ENCODE results near the gene PRRX2. TPM values are rescaled to one million over a fixed set of nuclear protein-coding genes. Genes with fewer than 3 reads are reported as not detected.

Gene PRRX2
- total RNA-seq, 2 donors from 2014 or later = 3.3 to 6.1 TPM

GRCh38 chr9:129697656-129698253, 32.3 kb downstream of the PRRX2 start:
- DNase-seq (peak; percentile 49 to 56), ATAC-seq (replicated peaks in 1 of 2) (peak; percentile 74 to 79)
- peak overlapping the region; percentile 73 for H3K27ac Mint-ChIP-seq
- H3K9me3 Mint-ChIP-seq = no peaks in the 10 kb centered on the region
- no peaks in the 10 kb centered on the region for H3K36me3 Mint-ChIP-seq (ENCODE audit: insufficient read depth in 2 of 2)
- peaks cover 5% of the 10 kb centered on the region for H3K4me1 Mint-ChIP-seq (ENCODE audit: low read depth)
- H3K4me3 Mint-ChIP-seq = peak overlapping the region; percentile 70 to 72
- peaks cover 34% of the 10 kb centered on the region for H3K27me3 Mint-ChIP-seq (ENCODE audit: low read depth)

GRCh38 chr9:129698254-129698757, 32.9 kb downstream of the PRRX2 start:
- Mint-ChIP-seq H3K4me1 (ENCODE audit: low read depth) (peaks cover 5% of the 10 kb centered on the region), H3K27ac (no peak overlapping the region), H3K27me3 (ENCODE audit: low read depth) (peaks cover 34% of the 10 kb centered on the region), H3K4me3 (peak overlapping the region; percentile 70 to 72), H3K36me3 (ENCODE audit: insufficient read depth in 2 of 2) (no peaks in the 10 kb centered on the region), H3K9me3 (no peaks in the 10 kb centered on the region)
- ATAC-seq (replicated peaks in 1 of 2) (peak; percentile 16 to 22), DNase-seq (peak in 1 of 2 donors; percentile 26)

GRCh38 chr9:129701054-129701453, 35.6 kb downstream of the PRRX2 start:
- Mint-ChIP-seq H3K9me3 (no peaks in the 10 kb centered on the region), H3K4me1 (ENCODE audit: low read depth) (peaks cover 5% of the 10 kb centered on the region), H3K36me3 (ENCODE audit: insufficient read depth in 2 of 2) (no peaks in the 10 kb centered on the region), H3K27ac (no peak overlapping the region), H3K27me3 (ENCODE audit: low read depth) (peaks cover 13% of the 10 kb centered on the region), H3K4me3 (no peak overlapping the region)
- no peak for ATAC-seq (replicated peaks in 1 of 2)
- DNase-seq = no peak

- ATAC-seq (replicated peaks in 1 of 2) (no peak), DNase-seq (no peak)
- Mint-ChIP-seq H3K36me3 (ENCODE audit: insufficient read depth in 2 of 2) (no peaks in the 10 kb centered on the region), H3K4me3 (no peak overlapping the region), H3K27ac (no peak overlapping the region), H3K9me3 (no peaks in the 10 kb centered on the region), H3K4me1 (ENCODE audit: low read depth) (peaks cover 5% of the 10 kb centered on the region), H3K27me3 (ENCODE audit: low read depth) (peaks cover 12% of the 10 kb centered on the region)
Observed at GRCh38 chr9:129701549-129701948, 36.1 kb downstream of the PRRX2 start.

- Mint-ChIP-seq H3K4me3 (no peak overlapping the region), H3K36me3 (ENCODE audit: insufficient read depth in 2 of 2) (no peaks in the 10 kb centered on the region), H3K4me1 (ENCODE audit: low read depth) (no peaks in the 10 kb centered on the region), H3K27me3 (ENCODE audit: low read depth) (peaks cover 6% of the 10 kb centered on the region), H3K9me3 (no peaks in the 10 kb centered on the region), H3K27ac (no peak overlapping the region)
- ATAC-seq (replicated peaks in 1 of 2) (no peak), DNase-seq (no peak)
Observed at GRCh38 chr9:129702589-129703520, 37.4 kb downstream of the PRRX2 start.

- DNase-seq (no peak), ATAC-seq (replicated peaks in 1 of 2) (no peak)
Observed at GRCh38 chr9:129703667-129704355, 38.4 kb downstream of the PRRX2 start.

GRCh38 chr9:129704807-129705206, 39.4 kb downstream of the PRRX2 start:
- H3K9me3 Mint-ChIP-seq = no peaks in the 10 kb centered on the region
- H3K4me3 Mint-ChIP-seq = no peak overlapping the region
- ATAC-seq (replicated peaks in 1 of 2) (no peak), DNase-seq (no peak)
- H3K27ac Mint-ChIP-seq = no peak overlapping the region
- H3K36me3 Mint-ChIP-seq (ENCODE audit: insufficient read depth in 2 of 2) = no peaks in the 10 kb centered on the region
- no peaks in the 10 kb centered on the region for H3K4me1 Mint-ChIP-seq (ENCODE audit: low read depth)
- H3K27me3 Mint-ChIP-seq (ENCODE audit: low read depth) = peaks cover 6% of the 10 kb centered on the region

More at GRCh38 chr9:129703667-129704355, 38.4 kb downstream of the PRRX2 start:
- no peaks in the 10 kb centered on the region for H3K4me1 Mint-ChIP-seq (ENCODE audit: low read depth)
- no peak overlapping the region for H3K4me3 Mint-ChIP-seq
- H3K9me3 Mint-ChIP-seq = no peaks in the 10 kb centered on the region
- no peaks in the 10 kb centered on the region for H3K36me3 Mint-ChIP-seq (ENCODE audit: insufficient read depth in 2 of 2)
- H3K27me3 Mint-ChIP-seq (ENCODE audit: low read depth) = peaks cover 6% of the 10 kb centered on the region
- no peak overlapping the region for H3K27ac Mint-ChIP-seq

- H3K27me3 Mint-ChIP-seq (ENCODE audit: low read depth) = no peaks in the 10 kb centered on the region
- H3K4me1 Mint-ChIP-seq (ENCODE audit: low read depth) = peaks cover 16% of the 10 kb centered on the region
- no peak overlapping the region for H3K27ac Mint-ChIP-seq
- no peaks in the 10 kb centered on the region for H3K9me3 Mint-ChIP-seq
- H3K36me3 Mint-ChIP-seq (ENCODE audit: insufficient read depth in 2 of 2) = no peaks in the 10 kb centered on the region
- no peak overlapping the region for H3K4me3 Mint-ChIP-seq
- ATAC-seq (replicated peaks in 1 of 2) = no peak
- no peak for DNase-seq
Observed at GRCh38 chr9:129708793-129709192, 43.3 kb downstream of the PRRX2 start.

GRCh38 chr9:129709438-129710168, 44.2 kb downstream of the PRRX2 start:
- H3K4me1 Mint-ChIP-seq (ENCODE audit: low read depth) = peaks cover 16% of the 10 kb centered on the region
- H3K27ac Mint-ChIP-seq = no peak overlapping the region
- ATAC-seq (replicated peaks in 1 of 2) = no peak
- H3K27me3 Mint-ChIP-seq (ENCODE audit: low read depth) = no peaks in the 10 kb centered on the region
- no peaks in the 10 kb centered on the region for H3K36me3 Mint-ChIP-seq (ENCODE audit: insufficient read depth in 2 of 2)
- no peak for DNase-seq
- H3K9me3 Mint-ChIP-seq = no peaks in the 10 kb centered on the region
- H3K4me3 Mint-ChIP-seq = no peak overlapping the region

- ATAC-seq (replicated peaks in 1 of 2) = no peak
- Mint-ChIP-seq H3K27ac (no peak overlapping the region), H3K36me3 (ENCODE audit: insufficient read depth in 2 of 2) (no peaks in the 10 kb centered on the region), H3K4me1 (ENCODE audit: low read depth) (peaks cover 16% of the 10 kb centered on the region), H3K9me3 (no peaks in the 10 kb centered on the region), H3K4me3 (no peak overlapping the region), H3K27me3 (ENCODE audit: low read depth) (no peaks in the 10 kb centered on the region)
- DNase-seq = no peak
Observed at GRCh38 chr9:129710169-129710453, 44.7 kb downstream of the PRRX2 start.

GRCh38 chr9:129712634-129713401, 47.4 kb downstream of the PRRX2 start:
- Mint-ChIP-seq H3K27me3 (ENCODE audit: low read depth) (peaks cover 7% of the 10 kb centered on the region), H3K27ac (no peak overlapping the region), H3K9me3 (no peaks in the 10 kb centered on the region), H3K36me3 (ENCODE audit: insufficient read depth in 2 of 2) (no peaks in the 10 kb centered on the region), H3K4me1 (ENCODE audit: low read depth) (peaks cover 16% of the 10 kb centered on the region), H3K4me3 (peak overlapping the region; percentile 7 to 29)
- DNase-seq (no peak), ATAC-seq (replicated peaks in 1 of 2) (peak in 1 of 2 donors; percentile 36)

- no peak overlapping the region for H3K4me3 Mint-ChIP-seq
- no peak for ATAC-seq (replicated peaks in 1 of 2)
- H3K36me3 Mint-ChIP-seq (ENCODE audit: insufficient read depth in 2 of 2) = no peaks in the 10 kb centered on the region
- H3K9me3 Mint-ChIP-seq = no peaks in the 10 kb centered on the region
- peaks cover 7% of the 10 kb centered on the region for H3K27me3 Mint-ChIP-seq (ENCODE audit: low read depth)
- no peak for DNase-seq
- H3K4me1 Mint-ChIP-seq (ENCODE audit: low read depth) = peaks cover 16% of the 10 kb centered on the region
- no peak overlapping the region for H3K27ac Mint-ChIP-seq
Observed at GRCh38 chr9:129713402-129713679, 47.9 kb downstream of the PRRX2 start.
